K562 (cell line): ENCODE data around the gene SH3BGR. TPM values are rescaled to one million over a fixed set of nuclear protein-coding genes. Genes with fewer than 3 reads are reported as not detected.

Experiments
- CHD2 ChIP-seq: IDR thresholded peaks from 2 replicates; pipeline ENCODE4 v1.6.1; 2011; ENCODE audit warnings: low read depth, low read length
- CXXC5 ChIP-seq: fragments of 250-450 bp; sonication (Bioruptor Pico); IDR thresholded peaks from 2 replicates; pipeline ENCODE4 v1.8.0; 2022; ENCODE audit warnings: inconsistent platforms, mild to moderate bottlenecking, moderate library complexity
- E2F6 ChIP-seq, 2 experiments: IDR thresholded peaks; 2 replicates each; pipeline ENCODE4 v1.6.1; 2011; ENCODE audit warnings: borderline replicate concordance in 1 of 2, control low read depth in 1 of 2, low read depth in 1 of 2, low read length in 1 of 2, mild to moderate bottlenecking in 1 of 2, mixed read lengths in 1 of 2, moderate library complexity in 1 of 2; ENCODE audit not compliant: insufficient read depth in 1 of 2, insufficient read length in 1 of 2, poor library complexity in 1 of 2, severe bottlenecking in 1 of 2; ENCODE audit errors: extremely low read depth in 1 of 2
- ESRRA ChIP-seq: fragments of 450-650 bp; IDR thresholded peaks from 2 replicates; pipeline ENCODE4 v1.6.1; 2014; ENCODE audit warnings: low read depth, mild to moderate bottlenecking, moderate library complexity, borderline replicate concordance
- FIP1L1 ChIP-seq: fragments of 200-400 bp; formaldehyde crosslinking; IDR thresholded peaks from 2 replicates; pipeline ENCODE4 v1.6.1; 2018; ENCODE audit warnings: mild to moderate bottlenecking, low read depth, low read length; ENCODE audit not compliant: poor library complexity, severe bottlenecking
- KLF13 ChIP-seq: fragments of 450-650 bp; IDR thresholded peaks from 2 replicates; pipeline ENCODE4 v1.6.1; 2016; ENCODE audit warnings: missing genetic modification characterization, low read depth, mild to moderate bottlenecking, missing compliant biosample characterization, moderate library complexity, borderline replicate concordance
- L3MBTL2 ChIP-seq: fragments of 450-650 bp; IDR thresholded peaks from 2 replicates; pipeline ENCODE4 v1.6.1; 2016; ENCODE audit warnings: mild to moderate bottlenecking, moderate library complexity
- NCOR1 ChIP-seq: fragments of 450-650 bp; IDR thresholded peaks from 2 replicates; pipeline ENCODE4 v1.6.1; 2016; ENCODE audit warnings: mild to moderate bottlenecking, moderate library complexity
- NONO ChIP-seq, 2 experiments: fragments of 200-400 bp in 1 of 2; fragments of 450-650 bp in 1 of 2; formaldehyde crosslinking in 1 of 2; IDR thresholded peaks; 2 replicates each; pipeline ENCODE4 v1.6.1; 2017; ENCODE audit warnings: low read depth in 2 of 2, mild to moderate bottlenecking in 2 of 2, moderate library complexity in 2 of 2, low read length in 1 of 2
- PPARD ChIP-seq: fragments of 250-450 bp; sonication (Bioruptor Pico); IDR thresholded peaks from 2 replicates; pipeline ENCODE4 v1.8.0; 2022; ENCODE audit warnings: inconsistent platforms, mild to moderate bottlenecking, moderate library complexity
- YY1 ChIP-seq, 3 experiments: IDR thresholded peaks; 2 replicates each; pipeline ENCODE4 v1.6.1; 2011; ENCODE audit warnings: low read length in 2 of 3, mild to moderate bottlenecking in 2 of 3, moderate library complexity in 2 of 3, borderline replicate concordance in 1 of 3, control low read depth in 1 of 3, low read depth in 1 of 3; ENCODE audit not compliant: insufficient read depth in 3 of 3, insufficient replicate concordance in 2 of 3, control insufficient read depth in 1 of 3, insufficient read length in 1 of 3; ENCODE audit errors: extremely low read depth in 1 of 3
- ZNF347 ChIP-seq: fragments of 450-650 bp; formaldehyde crosslinking; IDR thresholded peaks from 2 replicates; pipeline ENCODE4 v1.4.0; 2020; ENCODE audit warnings: low read depth, mild to moderate bottlenecking, moderate library complexity
- ZNF586 ChIP-seq: fragments of 450-650 bp; formaldehyde crosslinking; conservative IDR thresholded peaks from 2 replicates; pipeline ENCODE4 v1.4.0; 2020; ENCODE audit warnings: mild to moderate bottlenecking, moderate library complexity
- ZNF644 ChIP-seq: fragments of 200-800 bp; sonication (Bioruptor generic); IDR thresholded peaks from 2 replicates; pipeline ENCODE4 v1.6.1; 2016; ENCODE audit warnings: low read depth, missing genetic modification characterization, missing compliant biosample characterization
- polyA plus RNA-seq, 8 experiments: library from polyadenylated mRNA; depleted of rRNA in 4 of 8; stranded (reverse) in 5 of 8; unstranded in 3 of 8; fragments of >200 nt; fragmentation: Nextera tagmentation in 2 of 8; fragmentation: Illumina TruSeq in 1 of 8; extraction: Ambion mirVana in 2 of 8; extraction: Trizol in 1 of 8; gene quantifications; 2 replicates each; pipeline versions ENCODE4 v1.2.1 to v1.2.3, GENCODE V29; 2011 to 2014; ENCODE audit warnings: inconsistent platforms in 1 of 8, missing spikeins in 1 of 8
- total RNA-seq, 7 experiments: library from RNA; depleted of rRNA in 6 of 7; stranded (reverse); fragments of >200 nt in 6 of 7; fragmentation: Illumina TruSeq in 2 of 7; extraction: Trizol in 2 of 7; gene quantifications; 2 replicates each; pipeline versions ENCODE4 v1.2.1 to v1.2.3, GENCODE V29; 2011 to 2021; ENCODE audit warnings: low replicate concordance in 1 of 7
- TF ChIP-seq, protein P1 (sequence below): fragments of 450-650 bp; IDR thresholded peaks from 2 replicates; pipeline ENCODE4 v1.6.1; 2016; ENCODE audit warnings: low read depth

SH3BGR gene
- total and polyA plus RNA-seq, 9 of the 15 experiments (the other 6 are each of a cell fraction or from before 2014, with no cell fraction given), result 6.6 to 42.9 (median 25.6) TPM

GRCh38 chr21:39430954-39431353 is 20.8 kb upstream of the SH3BGR start (continued):
- TF ChIP-seq KLF13 (tag) (no peak), ZNF586 (CRISPR knock-in tag) (no peak), CXXC5 (CRISPR knock-in tag) (0 out of 2 replicates have a peak, but pooled peaks have one; percentile 3), E2F6 (IDR thresholded peaks at IDR 0.05; ENCODE audit: borderline replicate concordance in 1 of 2, extremely low read depth in 1 of 2, insufficient read depth in 1 of 2, insufficient read length in 1 of 2, low read depth in 1 of 2, low read length in 1 of 2, poor library complexity in 1 of 2, severe bottlenecking in 1 of 2) (peak in 1 of 2 experiments; percentile 61), L3MBTL2 (peak; percentile 41; the same call in 1 of the 2 replicates), ESRRA (no peak), CHD2 (no peak), NCOR1 (no peak), PPARD (CRISPR knock-in tag) (no peak), YY1 (IDR thresholded peaks at IDR 0.05; ENCODE audit: borderline replicate concordance in 1 of 3, control insufficient read depth in 1 of 3, extremely low read depth in 1 of 3, insufficient read depth in 3 of 3, insufficient read length in 1 of 3, insufficient replicate concordance in 2 of 3, low read depth in 1 of 3, low read length in 2 of 3) (no peak), FIP1L1 (no peak), ZNF347 (no peak), ZNF644 (no peak), NONO (IDR thresholded peaks at IDR 0.05; ENCODE audit: low read depth in 2 of 2, low read length in 1 of 2) (no peak)
- TF ChIP-seq, protein P1, sequence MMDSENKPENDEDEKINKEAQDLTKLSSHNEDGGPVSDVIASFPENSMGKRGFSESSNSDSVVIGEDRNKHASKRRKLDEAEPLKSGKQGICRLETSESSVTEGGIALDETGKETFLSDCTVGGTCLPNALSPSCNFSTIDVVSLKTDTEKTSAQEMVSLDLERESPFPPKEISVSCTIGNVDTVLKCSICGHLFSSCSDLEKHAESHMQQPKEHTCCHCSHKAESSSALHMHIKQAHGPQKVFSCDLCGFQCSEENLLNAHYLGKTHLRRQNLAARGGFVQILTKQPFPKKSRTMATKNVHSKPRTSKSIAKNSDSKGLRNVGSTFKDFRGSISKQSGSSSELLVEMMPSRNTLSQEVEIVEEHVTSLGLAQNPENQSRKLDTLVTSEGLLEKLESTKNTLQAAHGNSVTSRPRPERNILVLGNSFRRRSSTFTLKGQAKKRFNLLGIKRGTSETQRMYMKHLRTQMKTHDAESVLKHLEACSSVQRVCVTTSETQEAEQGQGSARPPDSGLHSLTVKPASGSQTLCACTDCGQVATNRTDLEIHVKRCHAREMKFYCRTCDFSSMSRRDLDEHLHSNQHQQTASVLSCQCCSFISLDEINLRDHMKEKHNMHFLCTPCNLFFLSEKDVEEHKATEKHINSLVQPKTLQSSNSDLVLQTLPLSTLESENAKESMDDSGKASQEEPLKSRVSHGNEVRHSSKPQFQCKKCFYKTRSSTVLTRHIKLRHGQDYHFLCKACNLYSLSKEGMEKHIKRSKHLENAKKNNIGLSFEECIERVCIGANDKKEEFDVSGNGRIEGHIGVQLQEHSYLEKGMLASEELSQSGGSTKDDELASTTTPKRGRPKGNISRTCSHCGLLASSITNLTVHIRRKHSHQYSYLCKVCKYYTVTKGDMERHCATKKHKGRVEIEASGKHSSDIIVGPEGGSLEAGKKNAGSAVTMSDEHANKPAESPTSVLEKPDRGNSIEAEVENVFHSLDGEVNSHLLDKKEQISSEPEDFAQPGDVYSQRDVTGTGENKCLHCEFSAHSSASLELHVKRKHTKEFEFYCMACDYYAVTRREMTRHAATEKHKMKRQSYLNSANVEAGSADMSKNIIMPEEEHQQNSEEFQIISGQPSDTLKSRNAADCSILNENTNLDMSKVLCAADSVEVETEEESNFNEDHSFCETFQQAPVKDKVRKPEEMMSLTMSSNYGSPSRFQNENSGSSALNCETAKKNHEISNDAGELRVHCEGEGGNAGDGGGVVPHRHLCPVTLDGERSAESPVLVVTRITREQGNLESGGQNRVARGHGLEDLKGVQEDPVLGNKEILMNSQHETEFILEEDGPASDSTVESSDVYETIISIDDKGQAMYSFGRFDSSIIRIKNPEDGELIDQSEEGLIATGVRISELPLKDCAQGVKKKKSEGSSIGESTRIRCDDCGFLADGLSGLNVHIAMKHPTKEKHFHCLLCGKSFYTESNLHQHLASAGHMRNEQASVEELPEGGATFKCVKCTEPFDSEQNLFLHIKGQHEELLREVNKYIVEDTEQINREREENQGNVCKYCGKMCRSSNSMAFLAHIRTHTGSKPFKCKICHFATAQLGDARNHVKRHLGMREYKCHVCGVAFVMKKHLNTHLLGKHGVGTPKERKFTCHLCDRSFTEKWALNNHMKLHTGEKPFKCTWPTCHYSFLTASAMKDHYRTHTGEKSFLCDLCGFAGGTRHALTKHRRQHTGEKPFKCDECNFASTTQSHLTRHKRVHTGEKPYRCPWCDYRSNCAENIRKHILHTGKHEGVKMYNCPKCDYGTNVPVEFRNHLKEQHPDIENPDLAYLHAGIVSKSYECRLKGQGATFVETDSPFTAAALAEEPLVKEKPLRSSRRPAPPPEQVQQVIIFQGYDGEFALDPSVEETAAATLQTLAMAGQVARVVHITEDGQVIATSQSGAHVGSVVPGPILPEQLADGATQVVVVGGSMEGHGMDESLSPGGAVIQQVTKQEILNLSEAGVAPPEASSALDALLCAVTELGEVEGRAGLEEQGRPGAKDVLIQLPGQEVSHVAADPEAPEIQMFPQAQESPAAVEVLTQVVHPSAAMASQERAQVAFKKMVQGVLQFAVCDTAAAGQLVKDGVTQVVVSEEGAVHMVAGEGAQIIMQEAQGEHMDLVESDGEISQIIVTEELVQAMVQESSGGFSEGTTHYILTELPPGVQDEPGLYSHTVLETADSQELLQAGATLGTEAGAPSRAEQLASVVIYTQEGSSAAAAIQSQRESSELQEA, result no peak
